ENCODE measurements around the gene CERS3.

The CERS3 gene

GRCh38 chr15:100430411-100430810 lies 98.3 kb downstream of the CERS3 start:
- H3K4me1 ChIP-seq (ENCODE audit: low read depth, poor library complexity, severe bottlenecking) = no peaks in the 10 kb centered on the region
- no peak overlapping the region for H3K4me2 ChIP-seq
- H3K36me3 ChIP-seq (ENCODE audit: insufficient read depth) = no peaks in the 10 kb centered on the region
- TF ChIP-seq CTCF (conservative IDR thresholded peaks at IDR 0.05; ENCODE audit: low read depth, low read length) = no peak
- no peak overlapping the region for H3K27ac ChIP-seq
- H3K4me3 ChIP-seq (IDR thresholded peaks at IDR 0.05; ENCODE audit: insufficient read depth, low read depth, low read length) = no peak overlapping the region
- no peaks in the 10 kb centered on the region for H4K20me1 ChIP-seq (ENCODE audit: insufficient read depth)
- H3K27me3 ChIP-seq (ENCODE audit: insufficient read depth, low read depth) = no peaks in the 10 kb centered on the region
- H3K79me2 ChIP-seq (ENCODE audit: insufficient read depth, low read depth) = no peaks in the 10 kb centered on the region
- H2AFZ ChIP-seq (ENCODE audit: low read depth) = no peak overlapping the region
- no peak overlapping the region for H3K9ac ChIP-seq

- H3K79me2 ChIP-seq (ENCODE audit: insufficient read depth, low read depth) = no peaks in the 10 kb centered on the region
- H3K4me2 ChIP-seq = no peak overlapping the region
- TF ChIP-seq CTCF (conservative IDR thresholded peaks at IDR 0.05; ENCODE audit: low read depth, low read length) = no peak
- no peak overlapping the region for H3K4me3 ChIP-seq (IDR thresholded peaks at IDR 0.05; ENCODE audit: insufficient read depth, low read depth, low read length)
- no peaks in the 10 kb centered on the region for H3K27me3 ChIP-seq (ENCODE audit: insufficient read depth, low read depth)
- no peaks in the 10 kb centered on the region for H4K20me1 ChIP-seq (ENCODE audit: insufficient read depth)
- no peak overlapping the region for H2AFZ ChIP-seq (ENCODE audit: low read depth)
- no peaks in the 10 kb centered on the region for H3K36me3 ChIP-seq (ENCODE audit: insufficient read depth)
- no peaks in the 10 kb centered on the region for H3K4me1 ChIP-seq (ENCODE audit: low read depth, poor library complexity, severe bottlenecking)
- no peak overlapping the region for H3K9ac ChIP-seq
- H3K27ac ChIP-seq = no peak overlapping the region
Observed at GRCh38 chr15:100429116-100429728, 99.5 kb downstream of the CERS3 start.

- H3K27me3 ChIP-seq (ENCODE audit: insufficient read depth, low read depth) = no peaks in the 10 kb centered on the region
- no peaks in the 10 kb centered on the region for H3K4me1 ChIP-seq (ENCODE audit: low read depth, poor library complexity, severe bottlenecking)
- no peak overlapping the region for H3K4me3 ChIP-seq (IDR thresholded peaks at IDR 0.05; ENCODE audit: insufficient read depth, low read depth, low read length)
- no peak overlapping the region for H3K27ac ChIP-seq
- no peak overlapping the region for H2AFZ ChIP-seq (ENCODE audit: low read depth)
- H3K9ac ChIP-seq = no peak overlapping the region
- H3K4me2 ChIP-seq = no peak overlapping the region
- H3K79me2 ChIP-seq (ENCODE audit: insufficient read depth, low read depth) = no peaks in the 10 kb centered on the region
- H3K36me3 ChIP-seq (ENCODE audit: insufficient read depth) = no peaks in the 10 kb centered on the region
- H4K20me1 ChIP-seq (ENCODE audit: insufficient read depth) = no peaks in the 10 kb centered on the region
- no peak for TF ChIP-seq CTCF (conservative IDR thresholded peaks at IDR 0.05; ENCODE audit: low read depth, low read length)
Observed at GRCh38 chr15:100426937-100427336, 101.8 kb downstream of the CERS3 start.

- Histone ChIP-seq H3K4me2 (no peak overlapping the region), H3K27me3 (ENCODE audit: insufficient read depth, low read depth) (no peaks in the 10 kb centered on the region), H3K4me3 (IDR thresholded peaks at IDR 0.05; ENCODE audit: insufficient read depth, low read depth, low read length) (no peak overlapping the region), H3K4me1 (ENCODE audit: low read depth, poor library complexity, severe bottlenecking) (no peaks in the 10 kb centered on the region), H3K27ac (no peak overlapping the region), H2AFZ (ENCODE audit: low read depth) (no peak overlapping the region), H3K79me2 (ENCODE audit: insufficient read depth, low read depth) (no peaks in the 10 kb centered on the region), H3K9ac (no peak overlapping the region), H3K36me3 (ENCODE audit: insufficient read depth) (no peaks in the 10 kb centered on the region), H4K20me1 (ENCODE audit: insufficient read depth) (no peaks in the 10 kb centered on the region)
- TF ChIP-seq CTCF (conservative IDR thresholded peaks at IDR 0.05; ENCODE audit: low read depth, low read length) = no peak
Observed at GRCh38 chr15:100405179-100405578, 123.6 kb downstream of the CERS3 start.

Data from KMS-11 (cell line).